Posterior vena cava (tissue), 2 donors: ENCODE results near the gene DDX56. TPM values are rescaled to one million over a fixed set of nuclear protein-coding genes. Genes with fewer than 3 reads are reported as not detected.
"Not testable (repeated sequence)": the region's sequence is repeated elsewhere in the genome, so short reads cannot be mapped to it uniquely, and the experiment has no call there.

Source experiments
- DNase-seq: peaks from one replicate; pipeline ENCODE4 v3.0.0-alpha.2; 2020; ENCODE audit warnings: low spot score
- intact Hi-C, 2 donors: fragments of 100-400 bp; cut with DNase I; formaldehyde crosslinking; loops; one replicate each; pipeline versions ENCODE4 v1.14.1 to v1.14.2; 2022 to 2023
- total RNA-seq, 2 donors: library from RNA; stranded (reverse); fragmentation: NEBNext Ultra II Directional; extraction: Animal tissue kit (Norgen Biotek cat#: 25700); gene quantifications; one replicate each; pipeline ENCODE4 v1.2.1, GENCODE V29; 2021
- donor health status: DM: yes; HTN: yes; CAD: no.
- donor health status: DM: yes; HTN: yes; CAD: no.

DDX56 gene
- total RNA-seq, 2 donors from 2014 or later, result 33.9 to 40.2 TPM

GRCh38 chr7:44603193-44603592, 29.5 kb upstream of the DDX56 start:
- no peak for DNase-seq
- intact Hi-C loops, result loop anchor here in 1 of 2 donors (10.0 kb wide), 1 partner anchor 152 kb away; no protein-coding TSS in a partner anchor

- intact Hi-C loops, result loop anchor here in 1 of 2 donors (10.0 kb wide), 1 partner anchor 152 kb away; no protein-coding TSS in a partner anchor
These were observed 28.8 kb upstream of the DDX56 start for GRCh38 chr7:44602576-44602910.

GRCh38 chr7:44599222-44599621, 25.5 kb upstream of the DDX56 start:
- no peak for DNase-seq
- intact Hi-C loops, result no loop called here

More at GRCh38 chr7:44602576-44602910, 28.8 kb upstream of the DDX56 start:
- DNase-seq, result no peak

GRCh38 chr7:44597181-44597580, 23.5 kb upstream of the DDX56 start:
- DNase-seq, intact Hi-C loops: not testable (repeated sequence)

- no peak for DNase-seq
- intact Hi-C loops, result no loop called here
These were observed 22.4 kb upstream of the DDX56 start for GRCh38 chr7:44595934-44596635.

- no peak for DNase-seq
- intact Hi-C loops, result loop anchor here in 1 of 2 donors (5.0 kb wide), 1 partner anchor 331 kb away; no protein-coding TSS in a partner anchor
These were observed 17.2 kb upstream of the DDX56 start for GRCh38 chr7:44590910-44591309.

- intact Hi-C loops, result loop anchor here in 1 of 2 donors (5.0 kb wide), 1 partner anchor 259 kb away; the partner anchor contains the start of gene H2AZ2
- peak; percentile 32 for DNase-seq
These were observed 14.4 kb upstream of the DDX56 start for GRCh38 chr7:44587843-44588711.

GRCh38 chr7:44583146-44583865, 9.6 kb upstream of the DDX56 start:
- no peak for DNase-seq
- intact Hi-C loops, result no loop called here

- DNase-seq, result peak; percentile 100
- intact Hi-C loops, result no loop called here
These were observed 8.3 kb upstream of the DDX56 start, which contains the start of gene TMED4 for GRCh38 chr7:44581879-44582603. Gene TMED4 (minus strand): TSS chr7:44582231. CDS start chr7:44582206, 25 bp downstream.

GRCh38 chr7:44580945-44581878, 7.5 kb upstream of the DDX56 start:
- intact Hi-C loops, result no loop called here
- DNase-seq, result no peak

- DNase-seq, result no peak
These were observed 2.5 kb upstream of the DDX56 start for GRCh38 chr7:44576228-44576627.

GRCh38 chr7:44575054-44575453, 1.3 kb upstream of the DDX56 start:
- no peak for DNase-seq
- intact Hi-C loops, result no loop called here

More at GRCh38 chr7:44576228-44576627, 2.5 kb upstream of the DDX56 start:
- intact Hi-C loops, result no loop called here

GRCh38 chr7:44574287-44574872, 672 bp upstream of the DDX56 start:
- DNase-seq, result no peak
- intact Hi-C loops, result loop anchor here in 1 of 2 donors (5.0 kb wide), 1 partner anchor 268 kb away; no protein-coding TSS in a partner anchor

GRCh38 chr7:44572771-44573170, 937 bp downstream of the DDX56 start:
- DNase-seq, result no peak
- intact Hi-C loops, result loop anchor here in 1 of 2 donors (5.0 kb wide), 1 partner anchor 270 kb away; no protein-coding TSS in a partner anchor

- intact Hi-C loops, result loop anchor here in 1 of 2 donors (5.0 to 10.0 kb wide), 2 partner anchors 272 to 325 kb away; no protein-coding TSS in a partner anchor
- DNase-seq, result peak; percentile 64
These were observed 3.7 kb downstream of the DDX56 start for GRCh38 chr7:44569959-44570358.

- intact Hi-C loops, result loop anchor here in 1 of 2 donors (10.0 kb wide), 1 partner anchor 324 kb away; no protein-coding TSS in a partner anchor
- DNase-seq, result peak; percentile 60
These were observed 4.7 kb downstream of the DDX56 start for GRCh38 chr7:44568771-44569560.
